GM18951 (cell line): ENCODE data around the gene CELF4.

Experiments used
- POLR2A ChIP-seq: IDR thresholded peaks from 4 replicates; pipeline ENCODE4 v1.6.1; 2011; ENCODE audit warnings: mild to moderate bottlenecking; ENCODE audit not compliant: insufficient read length, insufficient read depth; ENCODE audit errors: extremely low read depth
- in situ Hi-C: fragments of 300-500 bp; cut with MboI; formaldehyde crosslinking; loops from one replicate; pipeline ENCODE4 v1.12.0; 2022; ENCODE audit warnings: low sequenced_read_pairs, mixed read lengths, inconsistent platforms; ENCODE audit not compliant: unreplicated experiment

CELF4 gene

DNA sequence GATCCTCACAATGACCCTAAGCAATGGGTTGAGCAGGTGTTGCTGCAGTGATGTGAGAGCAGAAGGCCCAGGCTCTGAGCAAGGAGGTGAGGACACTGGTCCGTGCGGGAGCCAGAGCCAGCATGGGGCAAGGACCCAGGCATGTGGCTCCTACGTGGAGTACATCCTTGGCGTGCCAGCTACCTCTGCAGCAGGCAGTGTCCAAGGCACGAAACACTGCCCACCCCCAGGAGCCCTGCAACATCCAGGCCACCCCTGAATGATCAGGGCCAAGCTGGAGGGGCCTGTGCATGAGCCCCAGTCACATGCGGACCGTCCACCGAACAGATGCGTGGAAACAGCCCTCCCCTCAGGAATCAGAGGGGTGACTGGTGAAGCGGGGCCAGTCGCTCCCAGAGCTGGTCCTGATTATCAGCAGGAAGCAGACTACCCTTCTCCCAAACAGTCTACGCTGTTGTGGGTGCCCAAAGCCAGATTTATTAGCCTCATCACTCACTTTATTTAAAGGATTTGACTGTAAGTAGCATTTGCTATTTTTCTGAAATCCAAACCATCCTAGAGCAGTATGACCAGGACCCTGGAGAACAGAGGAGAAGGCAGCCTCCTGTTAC, 16.8 kb downstream of the CELF4 start:
- TF ChIP-seq POLR2A, result no peak
- in situ Hi-C loops, result no loop called here

DNA sequence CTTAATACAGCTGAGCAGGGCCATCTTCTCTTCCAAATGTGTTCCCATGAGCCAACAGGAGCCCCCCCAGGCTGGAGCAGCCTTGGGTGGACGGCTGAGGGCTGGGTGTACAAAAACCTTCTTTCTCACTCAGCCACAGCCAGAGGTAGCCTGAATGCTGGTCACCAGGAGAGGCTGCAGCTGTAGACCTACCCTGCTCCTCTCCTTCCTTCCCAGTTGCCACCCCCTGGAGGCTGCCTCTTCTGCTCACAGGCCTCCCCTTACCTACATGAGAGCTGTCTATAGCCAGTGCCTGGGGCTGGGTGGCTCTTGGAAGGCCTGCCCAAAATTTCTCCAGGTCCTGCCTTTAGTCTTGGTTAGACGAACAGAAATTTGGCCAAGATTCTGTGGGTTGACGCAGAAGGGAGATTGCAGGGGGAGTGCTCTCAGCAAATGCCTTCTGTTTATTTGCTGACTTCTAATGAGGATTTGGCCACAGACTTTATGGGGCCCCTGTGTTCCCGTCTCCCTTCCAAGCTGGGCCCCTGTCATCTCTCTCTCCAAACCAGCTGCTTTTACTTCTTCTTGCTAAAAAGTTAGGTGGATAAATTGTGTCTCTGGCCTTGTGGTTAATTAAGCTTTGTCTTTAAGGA, 18.3 kb downstream of the CELF4 start:
- no peak for TF ChIP-seq POLR2A

DNA sequence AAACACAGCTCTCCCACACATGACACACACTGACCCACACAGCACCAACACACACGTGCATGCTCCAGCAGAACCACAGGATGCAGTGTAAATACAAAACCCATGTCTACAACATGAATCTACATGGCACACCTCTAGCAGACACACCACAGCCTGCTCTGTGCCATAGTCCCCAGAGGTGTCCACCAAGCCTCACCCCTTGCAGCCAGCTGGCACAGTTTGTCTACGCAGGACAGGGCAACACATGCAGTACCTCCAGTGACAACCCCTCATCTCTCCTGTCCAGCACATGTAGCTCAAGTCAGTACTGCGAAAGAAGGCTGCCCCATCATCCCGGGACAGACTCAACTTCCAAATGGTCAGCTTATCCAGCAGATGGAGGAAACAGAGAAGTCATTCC, 18.9 kb downstream of the CELF4 start:
- TF ChIP-seq POLR2A, result no peak
- in situ Hi-C loops, result no loop called here

More for the DNA sequence above, 18.3 kb downstream of the CELF4 start:
- in situ Hi-C loops, result no loop called here

DNA sequence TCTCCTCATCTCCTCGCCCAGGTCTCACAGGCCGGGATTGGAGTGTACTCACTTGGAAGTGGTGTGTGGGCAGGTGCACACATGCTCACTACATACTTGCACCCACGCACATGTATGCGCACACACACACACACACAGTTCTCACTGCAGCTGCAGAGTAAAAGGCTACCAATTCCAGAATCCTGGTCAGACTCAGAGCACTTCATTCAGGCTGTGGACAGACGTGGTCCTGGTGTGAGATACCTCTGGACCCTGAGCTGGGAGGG, 19.4 kb downstream of the CELF4 start:
- TF ChIP-seq POLR2A, result no peak
- in situ Hi-C loops, result no loop called here

DNA sequence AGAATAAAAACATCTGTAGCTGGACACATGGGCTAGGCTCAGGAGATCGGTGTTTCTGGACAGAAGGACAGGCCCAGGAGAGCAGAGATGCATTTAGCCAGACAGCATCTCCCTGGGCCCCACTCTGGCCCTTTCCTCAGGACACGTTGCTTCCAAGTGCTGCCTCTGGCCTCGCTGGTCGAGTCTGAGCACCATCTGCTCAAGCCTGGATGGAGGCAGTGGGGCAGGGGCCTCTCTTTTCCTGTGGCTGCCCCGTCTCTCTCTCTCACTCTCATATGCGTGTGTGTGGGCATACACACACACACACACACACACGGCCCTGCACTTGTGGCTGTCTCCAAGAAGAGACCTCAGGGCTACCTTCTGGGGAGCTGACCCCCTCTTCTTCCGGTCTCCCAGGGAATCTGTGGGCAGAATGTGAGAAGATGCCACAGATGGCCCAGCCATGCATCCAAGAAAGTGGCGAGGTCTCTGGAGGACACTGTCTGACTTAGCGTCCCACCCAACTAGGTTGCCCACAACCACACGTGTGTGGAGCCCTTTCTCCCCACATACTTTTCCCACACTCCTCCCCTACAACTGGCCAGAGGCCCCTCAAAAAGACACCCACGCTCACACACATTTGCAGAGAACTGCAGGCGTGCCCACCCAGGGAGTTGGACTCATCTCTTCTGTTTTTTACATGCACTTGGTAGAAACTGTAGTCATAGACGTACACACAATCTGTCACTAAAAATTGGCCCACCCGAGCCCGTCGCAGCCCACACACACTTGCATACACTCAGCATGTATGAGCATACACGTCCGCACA, 19.9 kb downstream of the CELF4 start:
- no peak for TF ChIP-seq POLR2A
- in situ Hi-C loops, result no loop called here

DNA sequence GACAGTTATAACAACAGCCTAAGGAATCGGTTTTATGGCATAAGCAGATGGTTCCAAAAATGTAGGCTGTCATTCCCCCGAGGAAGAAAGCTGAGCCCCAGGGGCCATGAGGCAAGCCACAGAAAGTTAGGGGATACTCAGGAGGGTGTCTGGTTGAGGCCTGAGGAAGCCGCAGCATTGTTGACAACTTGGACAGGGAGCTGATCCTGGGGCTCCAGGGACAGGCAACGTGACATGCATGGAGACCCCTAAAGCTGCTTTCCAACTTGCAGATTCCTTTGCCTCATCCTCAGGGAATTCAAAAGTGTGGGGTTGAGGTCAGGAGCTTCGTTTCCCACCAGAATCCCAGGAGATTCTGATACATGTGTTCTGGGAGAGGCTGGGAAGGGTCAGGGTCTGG, 20.9 kb downstream of the CELF4 start:
- in situ Hi-C loops, result no loop called here
- TF ChIP-seq POLR2A, result no peak

DNA sequence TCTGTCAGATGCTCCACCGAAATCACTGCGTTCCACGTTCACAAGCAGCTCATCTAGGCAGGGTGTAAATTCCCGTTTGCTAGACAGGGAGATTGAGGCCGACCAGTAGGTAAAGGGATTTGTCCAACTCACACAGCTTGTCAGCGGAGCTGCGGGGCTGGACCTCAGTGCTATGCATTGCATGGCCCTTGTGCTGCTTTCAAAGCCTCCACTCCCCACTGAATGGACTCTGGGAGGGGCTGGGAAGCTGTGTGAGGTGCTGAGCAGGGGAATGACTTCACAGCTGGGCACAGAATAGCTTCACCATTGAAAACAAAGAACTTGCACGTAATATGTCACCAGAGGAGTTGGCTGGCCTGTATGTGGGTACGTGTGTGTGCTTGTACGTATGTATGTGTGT, 21.4 kb downstream of the CELF4 start:
- no peak for TF ChIP-seq POLR2A
- in situ Hi-C loops, result no loop called here

DNA sequence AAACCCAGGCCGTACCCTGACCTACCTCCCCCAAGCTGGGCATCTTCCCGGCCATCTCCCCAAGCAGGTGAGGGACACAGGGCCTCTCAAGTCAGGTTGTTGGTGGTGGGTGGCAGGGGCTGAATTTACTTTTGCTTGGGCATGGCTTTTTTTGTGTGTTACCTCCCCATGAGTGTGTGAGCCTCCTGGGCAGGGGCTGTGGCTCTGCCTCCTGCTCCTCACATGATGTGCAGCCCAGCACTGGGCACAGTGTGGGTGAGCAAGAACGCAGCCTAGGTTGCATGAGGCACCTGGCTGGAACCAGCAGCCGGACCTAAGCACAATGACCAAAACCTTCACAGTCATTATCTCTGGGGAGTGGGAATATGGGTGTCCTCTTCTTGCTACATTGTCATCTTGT, 22.3 kb downstream of the CELF4 start:
- in situ Hi-C loops, result no loop called here
- no peak for TF ChIP-seq POLR2A

DNA sequence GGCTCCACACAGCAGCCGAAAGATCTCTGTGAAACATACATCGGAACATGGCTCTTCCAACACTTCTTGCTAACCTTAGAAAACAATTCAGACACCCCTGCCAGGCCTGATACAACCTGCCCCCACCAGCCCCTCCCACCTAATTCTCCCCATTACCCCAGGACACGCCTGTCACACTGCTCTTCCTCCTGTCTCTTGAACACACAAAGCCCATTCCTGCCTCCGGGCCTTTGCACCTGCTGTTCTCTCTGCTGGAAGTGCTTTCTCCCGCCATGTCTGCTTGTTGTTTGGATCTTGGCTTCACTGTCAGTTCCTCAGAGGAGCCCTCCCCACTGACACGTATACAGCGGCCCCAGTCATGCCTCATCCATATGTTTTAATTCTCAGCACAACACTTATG, 24.1 kb downstream of the CELF4 start:
- no peak for TF ChIP-seq POLR2A
- in situ Hi-C loops, result no loop called here

DNA sequence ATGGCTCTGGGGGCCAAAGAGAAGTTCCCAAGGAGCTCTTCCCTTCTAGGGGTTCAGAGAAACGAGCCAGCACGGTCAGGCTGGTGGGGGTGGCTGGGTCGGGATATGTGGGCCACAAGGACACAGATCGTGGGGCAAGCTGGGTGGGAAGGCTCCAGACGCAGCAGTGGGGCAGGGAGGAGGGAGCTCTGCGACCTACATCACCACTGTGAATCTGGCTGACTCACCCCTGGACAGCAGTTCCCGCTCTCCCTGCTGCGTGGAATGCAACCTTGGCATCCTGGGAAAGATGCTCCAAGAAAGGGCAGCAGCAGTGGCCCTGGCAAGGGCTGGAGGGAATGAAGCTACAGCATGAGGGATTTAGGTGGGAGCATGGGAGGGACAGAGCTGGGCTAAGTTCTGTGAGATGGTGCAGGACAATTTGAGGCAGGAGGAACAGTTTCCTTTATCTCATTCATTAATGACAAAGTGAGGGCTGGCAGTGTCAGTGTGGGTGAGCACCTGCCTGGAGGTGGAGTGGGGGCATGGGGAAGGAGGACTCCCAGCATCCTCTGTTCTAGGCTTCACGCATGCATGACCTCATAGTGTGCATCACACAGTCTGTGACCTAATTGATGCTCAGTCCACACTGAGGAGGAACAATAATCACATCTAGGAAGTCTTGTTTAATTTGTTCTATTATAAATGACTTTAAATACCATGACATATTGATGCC, 25.0 kb downstream of the CELF4 start:
- no peak for TF ChIP-seq POLR2A
- in situ Hi-C loops, result no loop called here

DNA sequence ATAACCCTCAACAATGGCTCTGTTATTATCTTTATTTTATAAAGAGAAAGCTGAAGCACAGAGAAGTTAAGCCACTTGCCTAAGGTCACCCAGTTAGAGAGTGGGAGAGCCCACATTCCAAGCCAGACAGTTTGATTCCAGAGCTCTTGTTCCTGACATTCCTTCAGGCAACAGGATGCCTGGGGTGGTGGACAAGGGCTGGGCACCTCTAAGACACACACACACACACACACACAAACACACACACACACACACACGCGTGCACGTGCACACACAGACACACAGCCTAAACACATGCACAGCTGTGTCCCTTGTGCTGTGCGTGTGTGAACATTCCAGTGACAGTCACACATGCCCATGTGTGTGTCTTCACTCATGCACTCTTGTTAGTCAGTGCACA, 26.4 kb downstream of the CELF4 start:
- in situ Hi-C loops, result no loop called here
- no peak for TF ChIP-seq POLR2A

DNA sequence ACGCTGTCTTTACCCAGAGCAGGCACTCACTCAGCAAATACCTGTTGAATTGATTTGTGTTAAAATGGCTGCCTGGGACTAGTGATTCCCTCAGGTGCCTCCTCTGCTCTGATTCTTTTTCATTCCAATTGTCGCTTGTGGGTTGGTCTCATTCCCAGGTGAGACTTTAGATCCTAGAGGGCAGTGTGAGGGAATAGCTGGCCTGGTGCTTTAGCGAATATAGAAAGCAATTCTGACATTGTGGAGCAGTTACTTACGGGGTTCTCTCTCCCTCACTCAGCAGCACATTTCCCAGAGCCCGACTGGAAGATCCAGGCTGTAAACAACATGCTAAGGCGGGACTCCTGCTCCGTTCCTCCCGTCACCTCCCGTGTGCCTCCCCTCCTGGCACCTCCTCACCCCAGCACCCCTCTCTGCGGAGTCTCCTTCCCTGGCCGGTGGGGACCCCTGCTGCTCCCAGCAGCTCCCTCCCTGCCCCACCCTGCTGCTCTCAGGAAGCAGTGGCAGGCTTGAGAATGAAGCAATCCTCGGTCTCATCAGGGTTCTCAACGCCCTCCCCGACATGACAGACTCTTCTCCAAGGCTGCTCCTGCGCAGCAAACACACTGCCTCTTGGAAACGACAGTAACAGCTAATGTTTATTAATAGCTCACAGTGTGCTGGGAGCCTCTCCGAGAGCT, 26.9 kb downstream of the CELF4 start:
- no peak for TF ChIP-seq POLR2A
- in situ Hi-C loops, result no loop called here

DNA sequence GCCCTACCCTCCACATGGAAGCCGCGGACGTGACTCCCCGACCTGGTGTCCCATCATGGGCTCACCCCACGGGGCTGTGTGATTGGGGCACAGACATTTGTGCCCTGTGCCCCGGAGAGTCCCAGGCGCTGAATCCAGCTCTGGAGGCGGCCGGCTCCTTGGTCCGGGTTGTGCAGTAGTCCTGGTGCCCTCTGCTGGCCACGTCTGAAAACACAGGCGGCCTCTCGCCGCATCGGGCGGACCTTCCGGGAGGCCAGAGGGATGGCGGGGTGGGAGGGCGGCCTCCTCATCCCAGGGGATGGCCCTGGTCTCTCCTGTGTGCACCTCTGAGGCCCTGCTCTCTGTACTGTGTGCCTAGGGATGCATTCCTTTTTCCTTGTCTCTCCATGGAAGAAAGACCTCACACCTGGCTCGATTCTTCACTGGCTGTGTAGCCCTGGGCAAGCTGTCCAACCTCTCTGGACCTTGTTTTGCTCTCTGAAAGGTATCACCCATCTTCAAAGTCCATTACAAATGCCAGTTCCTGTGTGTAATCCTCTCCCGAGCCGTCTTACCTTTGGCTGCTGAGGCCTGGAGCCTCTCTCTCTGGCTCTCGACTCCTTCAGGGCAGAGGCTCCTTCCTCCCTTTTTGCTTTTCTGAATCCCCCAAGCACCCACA, 27.6 kb downstream of the CELF4 start:
- TF ChIP-seq POLR2A, result no peak
- in situ Hi-C loops, result no loop called here

DNA sequence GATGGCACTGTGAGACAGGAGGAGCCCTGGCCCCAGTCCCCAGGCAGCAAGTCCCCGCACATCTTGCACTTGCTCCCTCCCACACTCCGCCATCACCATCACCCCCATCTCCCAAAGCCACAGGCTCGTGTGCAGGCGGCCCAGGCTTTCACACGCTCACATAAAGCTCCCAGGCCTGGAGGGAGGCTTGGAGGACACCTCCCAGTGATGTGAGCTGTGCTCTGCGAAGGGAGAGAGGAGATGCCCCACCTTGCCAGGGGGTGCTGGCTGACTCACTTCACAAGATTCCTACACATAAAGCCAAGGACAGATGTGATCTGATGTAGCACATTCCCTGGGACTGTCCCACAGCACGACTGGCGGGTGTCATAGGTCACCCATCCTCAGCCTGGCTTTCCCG, 28.9 kb downstream of the CELF4 start:
- TF ChIP-seq POLR2A, result no peak
- in situ Hi-C loops, result no loop called here
